Breast epithelium (tissue), 4 donors: Measurements from ENCODE around the gene CFAP97D2. TPM values are rescaled to one million over a fixed set of nuclear protein-coding genes. Genes with fewer than 3 reads are reported as not detected.

Source experiments
- DNase-seq, 2 donors: peaks; one replicate each; pipeline ENCODE4 v3.0.0-alpha.2; 2019; ENCODE audit warnings: low spot score in 2 of 2
- H3K27ac ChIP-seq, 2 donors: fragments of 200-600 bp; sonication (generic) in 1 of 2; one replicate each; pipeline ENCODE4 v1.5.1; 2016 to 2019; ENCODE audit warnings: mild to moderate bottlenecking in 1 of 2
- H3K27me3 ChIP-seq, 2 donors: fragments of 200-600 bp; sonication (generic) in 1 of 2; one replicate each; pipeline versions ENCODE4 v1.5.1 to v1.6.0; 2017 to 2019; ENCODE audit warnings: control low read depth in 1 of 2, mild to moderate bottlenecking in 1 of 2
- H3K36me3 ChIP-seq: fragments of 200-600 bp; one replicate; pipeline ENCODE4 v1.5.1; 2019
- H3K4me1 ChIP-seq, 2 donors: fragments of 200-600 bp; sonication (generic); one replicate each; pipeline ENCODE4 v1.5.1; 2016 to 2019; ENCODE audit warnings: control low read depth in 1 of 2
- H3K4me3 ChIP-seq, 3 donors: fragments of 200-600 bp; sonication (generic); 1 replicate in 2 of 3; 2 replicates in 1 of 3; pipeline ENCODE4 v1.5.1; 2016 to 2019; ENCODE audit warnings: mild to moderate bottlenecking in 3 of 3, moderate library complexity in 2 of 3
- H3K9me3 ChIP-seq, 2 donors: fragments of 200-600 bp; sonication (generic) in 1 of 2; one replicate each; pipeline ENCODE4 v1.5.1; 2016 to 2019; ENCODE audit warnings: control low read depth in 1 of 2
- POLR2A ChIP-seq: fragments of 450-650 bp; IDR thresholded peaks from one replicate; pipeline ENCODE4 v1.6.1; 2016; ENCODE audit warnings: antibody characterized with exemption, mild to moderate bottlenecking, moderate library complexity
- POLR2AphosphoS5 ChIP-seq, 3 donors: sonication (generic); formaldehyde crosslinking; IDR thresholded peaks; one replicate each; pipeline ENCODE4 v1.6.1; 2017; ENCODE audit warnings: antibody characterized with exemption in 3 of 3
- intact Hi-C: fragments of 100-400 bp; cut with DNase I; formaldehyde crosslinking; loops from one replicate; pipeline ENCODE4 v1.15.1; 2023; ENCODE audit warnings: low total_unique reads
- total RNA-seq, 3 donors: library from RNA; depleted of rRNA; stranded (reverse); fragments of >200 nt; gene quantifications; one replicate each; pipeline ENCODE4 v1.1.0, GENCODE V29; 2016
- TF ChIP-seq, protein P1 (sequence below), 3 donors: fragments of 450-650 bp; IDR thresholded peaks; one replicate each; pipeline ENCODE4 v1.5.1; 2016 to 2017; ENCODE audit warnings: antibody characterized with exemption in 3 of 3, mild to moderate bottlenecking in 3 of 3, moderate library complexity in 3 of 3

The CFAP97D2 gene
- not detected for total RNA-seq

DNA sequence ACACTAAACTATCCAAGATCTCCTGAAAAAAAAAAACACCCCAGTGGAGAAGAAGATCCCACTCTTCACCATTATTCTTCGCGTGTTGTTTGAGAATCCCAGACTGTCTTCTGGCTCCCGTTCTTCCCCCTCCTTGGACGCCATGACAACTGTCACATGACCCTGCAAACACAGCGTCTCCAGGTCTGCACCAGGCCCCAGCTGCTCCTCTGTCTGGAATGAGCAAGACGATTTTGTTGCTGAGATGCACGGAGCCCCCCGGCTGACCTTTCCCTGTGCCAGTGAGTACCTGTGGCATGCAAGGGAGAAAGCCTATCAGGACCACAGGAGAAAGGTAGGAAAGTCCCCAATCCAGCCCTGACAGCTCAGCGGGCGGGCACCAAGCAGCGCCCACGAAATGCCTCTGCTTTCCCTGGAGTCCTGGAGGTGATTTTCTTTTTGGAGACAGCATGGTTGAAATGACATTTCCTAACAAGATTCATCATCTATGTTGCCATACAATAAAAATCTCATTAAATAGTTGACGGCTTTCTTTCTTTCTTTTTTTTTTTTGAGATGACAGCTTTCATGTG lies at the start of gene CFAP97D2:
Gene CFAP97D2 (plus strand): TSS at position 171 of the 572 bp plus-strand sequence. CDS start 74 bp downstream, at position 245.
- intact Hi-C loops: no loop called here
- Histone ChIP-seq H3K27me3 (no peaks in the 10 kb centered on the region), H3K9me3 (peaks cover 0 to 5% of the 10 kb centered on the region in 2 donors), H3K27ac (no peak within 1 kb of the TSS), H3K4me3 (no peak within 1 kb of the TSS), H3K4me1 (no peaks in the 10 kb centered on the region), H3K36me3 (no peaks in the 10 kb centered on the region)
- TF ChIP-seq POLR2AphosphoS5 (IDR thresholded peaks at IDR 0.05): no peak
- TF ChIP-seq, protein P1, sequence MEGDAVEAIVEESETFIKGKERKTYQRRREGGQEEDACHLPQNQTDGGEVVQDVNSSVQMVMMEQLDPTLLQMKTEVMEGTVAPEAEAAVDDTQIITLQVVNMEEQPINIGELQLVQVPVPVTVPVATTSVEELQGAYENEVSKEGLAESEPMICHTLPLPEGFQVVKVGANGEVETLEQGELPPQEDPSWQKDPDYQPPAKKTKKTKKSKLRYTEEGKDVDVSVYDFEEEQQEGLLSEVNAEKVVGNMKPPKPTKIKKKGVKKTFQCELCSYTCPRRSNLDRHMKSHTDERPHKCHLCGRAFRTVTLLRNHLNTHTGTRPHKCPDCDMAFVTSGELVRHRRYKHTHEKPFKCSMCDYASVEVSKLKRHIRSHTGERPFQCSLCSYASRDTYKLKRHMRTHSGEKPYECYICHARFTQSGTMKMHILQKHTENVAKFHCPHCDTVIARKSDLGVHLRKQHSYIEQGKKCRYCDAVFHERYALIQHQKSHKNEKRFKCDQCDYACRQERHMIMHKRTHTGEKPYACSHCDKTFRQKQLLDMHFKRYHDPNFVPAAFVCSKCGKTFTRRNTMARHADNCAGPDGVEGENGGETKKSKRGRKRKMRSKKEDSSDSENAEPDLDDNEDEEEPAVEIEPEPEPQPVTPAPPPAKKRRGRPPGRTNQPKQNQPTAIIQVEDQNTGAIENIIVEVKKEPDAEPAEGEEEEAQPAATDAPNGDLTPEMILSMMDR (IDR thresholded peaks at IDR 0.05): no peak
- no peak for TF ChIP-seq POLR2A
- DNase-seq: no peak

DNA sequence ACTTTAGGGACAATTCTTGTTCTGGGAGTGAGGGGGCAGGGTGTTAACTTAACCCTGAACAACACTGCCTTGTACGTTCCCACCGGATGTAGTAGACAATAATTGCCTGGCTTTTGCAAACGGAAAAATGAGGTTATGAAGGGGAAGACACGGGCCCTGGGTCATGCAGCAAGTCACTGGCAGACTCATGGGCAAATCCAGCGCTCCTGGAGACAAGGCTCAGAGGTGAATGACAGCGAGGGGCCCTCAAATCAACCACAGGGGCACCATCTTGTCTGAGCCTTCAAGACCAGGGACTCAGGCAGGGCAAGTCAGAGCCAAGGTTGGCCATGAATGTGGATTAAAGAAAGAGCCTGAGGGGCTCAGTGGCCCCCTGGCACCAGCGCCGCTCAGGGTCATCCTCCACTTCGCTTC lies 49.4 kb upstream of the CFAP97D2 start:
- no peaks in the 10 kb centered on the region for H3K27me3 ChIP-seq
- no peaks in the 10 kb centered on the region for H3K36me3 ChIP-seq
- H3K27ac ChIP-seq: peak overlapping the region in 1 of 2 donors; percentile 80
- intact Hi-C loops: no loop called here
- H3K4me1 ChIP-seq: peaks cover 6 to 8% of the 10 kb centered on the region in 2 donors
- DNase-seq: no peak
- TF ChIP-seq, protein P1 (IDR thresholded peaks at IDR 0.05): no peak
- no peak for TF ChIP-seq POLR2AphosphoS5 (IDR thresholded peaks at IDR 0.05)
- no peak for TF ChIP-seq POLR2A
- H3K9me3 ChIP-seq: no peaks in the 10 kb centered on the region
- H3K4me3 ChIP-seq: peak overlapping the region in 1 of 3 donors; percentile 96

DNA sequence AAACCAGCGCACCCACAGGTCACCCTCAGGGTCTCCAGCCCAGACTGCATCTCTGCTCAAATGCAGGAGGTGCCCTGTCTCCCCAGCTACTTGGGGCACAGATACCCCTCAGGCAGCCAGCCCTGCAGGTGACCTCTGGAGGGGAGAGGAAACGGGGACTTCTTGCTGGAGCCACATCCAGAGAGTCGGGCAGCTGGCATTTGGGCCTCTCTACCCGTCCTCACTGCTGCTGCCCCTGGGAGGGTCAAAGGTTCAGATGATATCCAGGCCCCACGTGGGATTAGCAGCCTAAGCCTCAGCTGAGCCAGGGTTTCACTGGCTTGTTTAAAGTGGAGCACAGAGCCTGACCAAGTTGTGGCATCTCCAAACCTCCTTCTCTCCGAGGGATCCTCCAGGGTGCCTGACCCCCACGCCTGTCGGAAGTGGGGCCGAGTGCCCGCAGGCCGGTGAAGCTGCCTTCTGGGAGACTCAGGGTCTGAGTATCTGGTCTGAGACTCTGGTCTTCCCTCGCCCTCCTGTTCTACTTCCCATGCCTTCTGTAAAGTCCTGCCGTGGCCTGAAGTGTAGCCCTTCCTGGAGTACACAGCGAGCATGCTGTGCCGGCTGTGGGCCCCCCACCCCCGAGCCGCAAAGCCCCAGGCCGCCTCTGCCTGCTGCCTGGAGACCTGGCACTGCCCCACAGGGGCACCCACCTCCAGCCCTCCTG lies 48.8 kb upstream of the CFAP97D2 start:
- TF ChIP-seq POLR2AphosphoS5 (IDR thresholded peaks at IDR 0.05) (no peak), POLR2A (no peak)
- TF ChIP-seq, protein P1 (IDR thresholded peaks at IDR 0.05): no peak
- Histone ChIP-seq H3K27ac (peak overlapping the region; percentile 67 to 80), H3K36me3 (no peaks in the 10 kb centered on the region), H3K27me3 (no peaks in the 10 kb centered on the region), H3K4me3 (peak overlapping the region; percentile 70 to 96 (median 74)), H3K4me1 (peaks cover 6 to 8% of the 10 kb centered on the region in 2 donors), H3K9me3 (no peaks in the 10 kb centered on the region)
- no peak for DNase-seq
- intact Hi-C loops: no loop called here

DNA sequence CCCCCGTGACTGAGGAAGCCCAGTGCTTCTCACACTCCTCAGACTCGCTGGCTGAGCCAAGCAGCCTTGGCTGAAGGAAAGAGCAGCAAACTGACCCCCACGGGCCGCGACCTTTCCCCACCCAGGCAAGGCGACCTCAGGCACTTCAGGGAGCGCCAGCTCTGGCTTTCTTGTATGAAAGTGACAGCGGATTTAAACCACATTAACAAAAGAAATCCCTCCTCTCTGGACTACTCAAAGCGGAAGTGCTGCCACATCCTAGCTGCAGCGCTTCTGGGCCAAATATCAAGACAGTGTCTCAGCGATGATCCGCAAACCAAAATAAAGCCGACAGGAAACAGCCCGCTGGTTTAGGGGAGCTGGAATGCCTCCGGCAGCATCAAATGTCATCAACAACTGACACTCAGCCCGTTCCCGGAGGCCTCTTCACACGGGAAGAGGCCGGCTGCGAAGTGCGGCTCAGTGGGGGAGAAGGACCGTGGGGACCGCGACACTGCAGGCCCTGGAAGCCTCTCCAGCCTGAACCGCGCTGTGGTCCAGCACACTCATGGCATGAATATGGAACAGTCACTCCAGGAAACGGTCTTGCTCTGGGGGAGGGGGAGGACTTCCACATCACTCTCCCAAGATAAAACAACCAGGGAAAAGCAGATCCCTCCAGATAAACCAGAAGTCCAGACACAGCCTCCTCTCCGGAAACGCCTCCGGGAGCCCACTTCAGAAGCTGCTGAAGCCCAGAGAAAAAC lies 48.0 kb upstream of the CFAP97D2 start:
- H3K4me3 ChIP-seq: peak overlapping the region; percentile 70 to 96 (median 74)
- H3K27me3 ChIP-seq: no peaks in the 10 kb centered on the region
- DNase-seq: no peak
- H3K9me3 ChIP-seq: no peaks in the 10 kb centered on the region
- H3K27ac ChIP-seq: peak overlapping the region; percentile 67 to 80
- intact Hi-C loops: no loop called here
- TF ChIP-seq, protein P1 (IDR thresholded peaks at IDR 0.05): no peak
- TF ChIP-seq POLR2AphosphoS5 (IDR thresholded peaks at IDR 0.05): peak in 1 of 3 donors; percentile 50
- no peaks in the 10 kb centered on the region for H3K36me3 ChIP-seq
- H3K4me1 ChIP-seq: peaks cover 6 to 8% of the 10 kb centered on the region in 2 donors
